Endothelial cell of umbilical vein (primary cell): Measurements from ENCODE around the gene CSMD2. TPM values are rescaled to one million over a fixed set of nuclear protein-coding genes. Genes with fewer than 3 reads are reported as not detected.
A peak's percentile ranks its signal among the peaks of the same experiment; 100 is the strongest.

ENCODE experiments used
- Bru-seq: library from RNA; stranded (reverse); fragments of 400-500 nt; gene quantifications from one replicate; lab custom pipeline; 2021; lab: Mats Ljungman, UMichigan
- BruChase-seq, 2 experiments: library from RNA; stranded (reverse); fragments of 400-500 nt; gene quantifications; one replicate each; lab custom pipeline; 2021; lab: Mats Ljungman, UMichigan
- BruUV-seq: library from RNA; stranded (reverse); fragments of 400-500 nt; replicated peaks from 2 replicates; lab custom pipeline; 2021; lab: Mats Ljungman, UMichigan
- CTCF ChIA-PET: fragments of 300-600, 350-600 bp; sonication (Branson Sonifier 250); formaldehyde crosslinking; loops from one replicate; lab custom pipeline; 2021; ENCODE audit warnings: antibody characterized with exemption, inconsistent platforms; lab: Charles Lee
- POLR2A ChIA-PET: fragments of 300-600, 350-600 bp; sonication (Branson Sonifier 250); formaldehyde crosslinking; loops from one replicate; lab custom pipeline; 2021; ENCODE audit warnings: antibody characterized with exemption, inconsistent platforms; lab: Charles Lee
- DNase-seq: peaks from one replicate; pipeline ENCODE4 v3.0.0-alpha.2; 2011; ENCODE audit warnings: low read depth, low spot score
- FAIRE-seq: peaks from 2 replicates; lab custom pipeline; 2011; peaks lifted over from hg19 to GRCh38; lab: Jason Lieb, UNC
- H2AFZ ChIP-seq: 2 replicates; pipeline ENCODE4 v1.6.0; 2012; ENCODE audit warnings: low read depth, low read length, control low read depth, inconsistent platforms
- H3K27ac ChIP-seq: 2 replicates; pipeline ENCODE4 v1.5.1; 2011; ENCODE audit warnings: low read depth, mild to moderate bottlenecking, control low read depth, low read length, moderate library complexity; ENCODE audit not compliant: insufficient read depth
- H3K27me3 ChIP-seq, 2 experiments: 2 replicates each; pipeline versions ENCODE4 v1.6.0 to v1.6.1; 2011; ENCODE audit warnings: low read length in 2 of 2, mixed read lengths in 1 of 2; ENCODE audit not compliant: control insufficient read depth in 2 of 2, insufficient read depth in 2 of 2
- H3K36me3 ChIP-seq, 2 experiments: 2 replicates in 1 of 2; 3 replicates in 1 of 2; pipeline ENCODE4 v1.5.1; 2011; ENCODE audit warnings: low read length in 2 of 2, mild to moderate bottlenecking in 1 of 2, moderate library complexity in 1 of 2; ENCODE audit not compliant: control insufficient read depth in 2 of 2, insufficient read depth in 2 of 2; ENCODE audit errors: extremely low read depth in 1 of 2
- H3K4me1 ChIP-seq: 3 replicates; pipeline ENCODE4 v1.5.1; 2011; ENCODE audit warnings: mild to moderate bottlenecking, low read length; ENCODE audit not compliant: control insufficient read depth, insufficient read depth; ENCODE audit errors: extremely low read depth
- H3K4me2 ChIP-seq: 2 replicates; pipeline ENCODE4 v1.6.1; 2011; ENCODE audit warnings: low read length, control low read depth, mixed read lengths; ENCODE audit not compliant: insufficient read depth
- H3K4me3 ChIP-seq, 3 experiments: fragments of 200-600 bp in 1 of 3; sonication (generic), shearing (Covaris generic) in 1 of 3; replicated peaks in 1 of 3; 2 replicates each; pipeline ENCODE4 v1.5.1; 2011 to 2016; ENCODE audit warnings: control low read depth in 3 of 3, low read length in 3 of 3, mild to moderate bottlenecking in 2 of 3, inconsistent platforms in 1 of 3, low read depth in 1 of 3, moderate library complexity in 1 of 3; ENCODE audit not compliant: insufficient read depth in 1 of 3
- H3K79me2 ChIP-seq: 2 replicates; pipeline ENCODE4 v1.6.0; 2012; ENCODE audit warnings: low read length, inconsistent platforms; ENCODE audit not compliant: control insufficient read depth, insufficient read depth
- H3K9ac ChIP-seq: replicated peaks from 2 replicates; pipeline ENCODE3; 2011; ENCODE audit warnings: low read length, control low read depth; ENCODE audit not compliant: insufficient read depth; ENCODE audit errors: extremely low read depth
- H3K9me1 ChIP-seq: replicated peaks from 3 replicates; pipeline ENCODE4 v1.6.0; 2011; ENCODE audit warnings: mild to moderate bottlenecking, low read length; ENCODE audit not compliant: control insufficient read depth, insufficient read depth; ENCODE audit errors: extremely low read depth
- H3K9me3 ChIP-seq: replicated peaks from 2 replicates; pipeline ENCODE4 v1.5.1; 2012; ENCODE audit warnings: low read length, inconsistent platforms; ENCODE audit not compliant: control insufficient read depth, insufficient read depth
- H4K20me1 ChIP-seq: replicated peaks from 2 replicates; pipeline ENCODE3; 2011; ENCODE audit warnings: mild to moderate bottlenecking, low read length; ENCODE audit not compliant: control insufficient read depth, insufficient read depth; ENCODE audit errors: extremely low read depth
- EZH2 ChIP-seq: IDR thresholded peaks from 2 replicates; pipeline ENCODE4 v1.6.1; 2012; ENCODE audit warnings: borderline replicate concordance, low read depth, mild to moderate bottlenecking, moderate library complexity, low read length, inconsistent platforms; ENCODE audit not compliant: severe bottlenecking
- FOS ChIP-seq: IDR thresholded peaks from 2 replicates; pipeline ENCODE4 v1.6.1; 2011; ENCODE audit warnings: mild to moderate bottlenecking, low read length, moderate library complexity, borderline replicate concordance; ENCODE audit not compliant: insufficient read depth
- GATA2 ChIP-seq: IDR thresholded peaks from 2 replicates; pipeline ENCODE4 v1.7.0; 2011; ENCODE audit warnings: low read depth, mild to moderate bottlenecking, moderate library complexity, mixed read lengths, low read length; ENCODE audit not compliant: insufficient read length, insufficient read depth
- JUN ChIP-seq: IDR thresholded peaks from 2 replicates; pipeline ENCODE4 v1.6.1; 2011; ENCODE audit warnings: borderline replicate concordance, low read depth; ENCODE audit not compliant: insufficient read length, insufficient read depth
- MYC ChIP-seq: IDR thresholded peaks from one replicate; pipeline ENCODE4 v1.6.1; 2011; ENCODE audit warnings: mild to moderate bottlenecking, low read depth, low read length
- POLR2A ChIP-seq: IDR thresholded peaks from 2 replicates; pipeline ENCODE4 v1.6.1; 2012; ENCODE audit warnings: low read depth, mild to moderate bottlenecking, control low read depth, low read length
- POLR2AphosphoS5 ChIP-seq: IDR thresholded peaks from 2 replicates; pipeline ENCODE4 v1.6.1; 2012; ENCODE audit warnings: low read depth, mild to moderate bottlenecking, control low read depth, low read length, moderate library complexity; ENCODE audit not compliant: insufficient read depth
- dilution Hi-C: fragments of 300-500 bp; cut with MboI; formaldehyde crosslinking; loops from one replicate; pipeline ENCODE4 v1.15.0; 2019; ENCODE audit warnings: low sequenced_read_pairs; ENCODE audit not compliant: extremely low pct_ligation_motif_present
- intact Hi-C: fragments of 100-400 bp; cut with micrococcal nuclease; formaldehyde crosslinking; loops from one replicate; pipeline ENCODE4 v1.10.0; 2022
- long read RNA-seq: library from polyadenylated mRNA; stranded (forward); transcript quantifications from one replicate; pipeline ENCODE4 v2.0.0, GENCODE V29; 2021
- polyA minus RNA-seq, 3 experiments: library from RNA; depleted of rRNA, polyadenylated mRNA; stranded (reverse); fragments of >200 nt; gene quantifications; 1 replicate in 1 of 3; 2 replicates in 2 of 3; pipeline ENCODE4 v1.2.3, GENCODE V29; 2011
- polyA plus RNA-seq, 4 experiments: library from polyadenylated mRNA; depleted of rRNA in 3 of 4; stranded (reverse) in 3 of 4; unstranded in 1 of 4; fragments of >200 nt; gene quantifications; 2 replicates each; pipeline versions ENCODE4 v1.2.1 to v1.2.3, GENCODE V29; 2011 to 2012; ENCODE audit warnings: missing spikeins in 1 of 4
- total RNA-seq: library from RNA; stranded (reverse); gene quantifications from 2 replicates; pipeline ENCODE4 v1.2.3, GENCODE V29; 2021
- TF ChIP-seq, protein P1 (sequence below): IDR thresholded peaks from 2 replicates; pipeline ENCODE4 v1.6.1; 2011; ENCODE audit not compliant: insufficient read depth, insufficient read length
- TF ChIP-seq, protein P2 (sequence below), 2 donors: IDR thresholded peaks; 1 replicate in 1 of 2; 2 replicates in 1 of 2; pipeline ENCODE4 v1.5.1; 2011; ENCODE audit warnings: low read length in 2 of 2, mild to moderate bottlenecking in 2 of 2, moderate library complexity in 2 of 2, control low read depth in 1 of 2, inconsistent platforms in 1 of 2, low read depth in 1 of 2; ENCODE audit not compliant: insufficient read depth in 1 of 2; ENCODE audit errors: extremely low read depth in 1 of 2

CSMD2 gene
- total RNA-seq (not detected in 2 replicates), polyA plus RNA-seq (under 0.01 TPM in 1 of 2 replicates, not detected in the other), polyA minus RNA-seq (not detected in 2 replicates), Bru-seq, nascent RNA (percentile 2 among the genes with signal in this experiment), BruChase-seq, experiment 1, labeled RNA remaining after a 6-hour chase (percentile 1 among the genes with signal in this experiment), BruChase-seq, experiment 2, labeled RNA remaining after a 2-hour chase (percentile 2 among the genes with signal in this experiment)
- not detected in 2 replicates for polyA plus RNA-seq (2011; cell fraction: cytosol; rRNA removed)
- polyA plus RNA-seq (2011; cell fraction: nucleus; rRNA removed): not detected in 2 replicates
- not detected in 2 replicates for polyA plus RNA-seq (2012)
- not detected for polyA minus RNA-seq (2011; cell fraction: cytosol; rRNA and poly(A)+ RNA removed)
- polyA minus RNA-seq (2011; cell fraction: nucleus; rRNA and poly(A)+ RNA removed): not detected in 2 replicates
- long read RNA-seq: 0 reads

- FAIRE-seq (no peak), DNase-seq (peak; percentile 1)
- Histone ChIP-seq H3K36me3 (no peaks in the 10 kb centered on the region), H3K9ac (no peak within 1 kb of the TSS), H3K4me1 (peaks cover 5% of the 10 kb centered on the region), H3K9me3 (no peaks in the 10 kb centered on the region), H3K4me3 (peak within 1 kb of the TSS in 1 of 3 experiments; percentile 4), H4K20me1 (no peaks in the 10 kb centered on the region), H3K9me1 (no peaks in the 10 kb centered on the region), H3K79me2 (no peaks in the 10 kb centered on the region), H2AFZ (no peak within 1 kb of the TSS), H3K27me3 (peaks cover 29 to 31% of the 10 kb centered on the region in 2 experiments), H3K4me2 (peak within 1 kb of the TSS; percentile 36), H3K27ac (no peak within 1 kb of the TSS)
- CTCF ChIA-PET: interaction anchor here (1.0 kb wide), 1 partner anchor 532 kb away, joined by 3 read pairs; no protein-coding TSS in a partner anchor
- peak; percentile 36 for TF ChIP-seq EZH2
- TF ChIP-seq, protein P1, sequence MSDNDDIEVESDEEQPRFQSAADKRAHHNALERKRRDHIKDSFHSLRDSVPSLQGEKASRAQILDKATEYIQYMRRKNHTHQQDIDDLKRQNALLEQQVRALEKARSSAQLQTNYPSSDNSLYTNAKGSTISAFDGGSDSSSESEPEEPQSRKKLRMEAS: no peak
- BruUV-seq: no TSS peak
- intact Hi-C loops: no loop called here
- dilution Hi-C loops: no loop called here
- POLR2A ChIA-PET: no interaction called here
Observed at GRCh38 chr1:34164771-34165391, at the start of gene CSMD2. Gene CSMD2, minus strand, starts transcription at chr1:34165230. Its CDS starts 133 bp downstream, at chr1:34165097.

DNA sequence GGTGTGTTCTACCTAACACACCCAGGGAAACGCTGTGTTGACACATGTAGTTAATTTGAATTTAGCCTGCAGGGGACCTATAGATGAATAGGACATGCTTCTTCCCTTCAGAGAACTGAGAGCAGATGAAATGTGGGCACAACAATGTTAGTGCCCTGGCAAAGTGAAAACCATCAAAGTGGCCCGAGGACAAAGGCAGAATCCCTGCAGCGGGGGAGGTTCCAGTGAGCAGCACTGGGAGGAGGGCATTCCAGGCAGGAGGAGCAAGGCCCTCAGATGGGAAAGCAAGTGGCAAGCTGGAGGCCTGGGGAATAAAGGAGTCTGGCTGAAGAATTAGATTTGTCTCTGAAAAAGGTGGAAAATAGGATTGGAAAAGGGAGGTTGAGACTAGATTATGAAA is 48.9 kb upstream of the CSMD2 start:
- H3K27ac ChIP-seq: no peak overlapping the region
- TF ChIP-seq GATA2: no peak
- TF ChIP-seq MYC: no peak
- no peak for TF ChIP-seq POLR2AphosphoS5
- TF ChIP-seq, protein P2, sequence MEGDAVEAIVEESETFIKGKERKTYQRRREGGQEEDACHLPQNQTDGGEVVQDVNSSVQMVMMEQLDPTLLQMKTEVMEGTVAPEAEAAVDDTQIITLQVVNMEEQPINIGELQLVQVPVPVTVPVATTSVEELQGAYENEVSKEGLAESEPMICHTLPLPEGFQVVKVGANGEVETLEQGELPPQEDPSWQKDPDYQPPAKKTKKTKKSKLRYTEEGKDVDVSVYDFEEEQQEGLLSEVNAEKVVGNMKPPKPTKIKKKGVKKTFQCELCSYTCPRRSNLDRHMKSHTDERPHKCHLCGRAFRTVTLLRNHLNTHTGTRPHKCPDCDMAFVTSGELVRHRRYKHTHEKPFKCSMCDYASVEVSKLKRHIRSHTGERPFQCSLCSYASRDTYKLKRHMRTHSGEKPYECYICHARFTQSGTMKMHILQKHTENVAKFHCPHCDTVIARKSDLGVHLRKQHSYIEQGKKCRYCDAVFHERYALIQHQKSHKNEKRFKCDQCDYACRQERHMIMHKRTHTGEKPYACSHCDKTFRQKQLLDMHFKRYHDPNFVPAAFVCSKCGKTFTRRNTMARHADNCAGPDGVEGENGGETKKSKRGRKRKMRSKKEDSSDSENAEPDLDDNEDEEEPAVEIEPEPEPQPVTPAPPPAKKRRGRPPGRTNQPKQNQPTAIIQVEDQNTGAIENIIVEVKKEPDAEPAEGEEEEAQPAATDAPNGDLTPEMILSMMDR (IDR thresholded peaks at IDR 0.05; ENCODE audit: extremely low read depth in 1 of 2, insufficient read depth in 1 of 2, low read depth in 1 of 2, low read length in 2 of 2): no peak
- TF ChIP-seq EZH2: no peak
- TF ChIP-seq POLR2A: no peak
- no peak for TF ChIP-seq JUN
- TF ChIP-seq, protein P1: no peak
- TF ChIP-seq FOS: no peak
- POLR2A ChIA-PET: no interaction called here
- no peak for DNase-seq
- no peak for FAIRE-seq
- BruUV-seq: no TSS peak
- no peaks in the 10 kb centered on the region for H3K4me1 ChIP-seq
- dilution Hi-C loops (no loop called here), intact Hi-C loops (no loop called here)
- no peak overlapping the region for H3K9ac ChIP-seq
- CTCF ChIA-PET: no interaction called here
- no peaks in the 10 kb centered on the region for H4K20me1 ChIP-seq
- no peaks in the 10 kb centered on the region for H3K9me1 ChIP-seq
- H3K4me2 ChIP-seq: no peak overlapping the region
- no peaks in the 10 kb centered on the region for H3K36me3 ChIP-seq
- no peak overlapping the region for H3K4me3 ChIP-seq
- no peaks in the 10 kb centered on the region for H3K79me2 ChIP-seq
- H3K9me3 ChIP-seq: peaks cover 2% of the 10 kb centered on the region
- no peaks in the 10 kb centered on the region for H3K27me3 ChIP-seq
- no peak overlapping the region for H2AFZ ChIP-seq
